CD4-positive, alpha-beta T cell treated with Interleukin-17A for 4 hours (primary cell): ENCODE results near the gene TRMT61A.

Source experiments
- DNase-seq: peaks from one replicate; pipeline ENCODE4 v3.0.0-alpha.2; 2020; ENCODE audit warnings: mixed read lengths

TRMT61A gene

DNA sequence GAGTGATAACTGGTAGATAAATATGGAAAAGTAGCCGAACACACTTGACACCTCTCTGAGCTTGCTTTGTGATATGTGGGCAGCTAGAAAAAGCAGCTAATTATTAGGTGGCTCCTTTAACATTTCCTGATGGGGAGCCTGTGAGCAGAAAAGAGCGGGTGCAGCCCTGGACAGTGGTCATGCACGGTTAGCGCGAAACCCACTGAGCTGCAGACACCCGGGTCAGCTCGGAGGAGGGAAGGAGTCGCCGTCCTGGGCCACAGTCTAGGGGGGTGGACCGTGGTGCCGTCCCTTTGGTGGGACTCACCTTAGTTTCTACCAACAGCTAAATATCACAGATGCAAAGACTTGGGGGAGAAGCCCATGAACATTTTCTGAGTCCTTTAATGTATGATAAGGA, 40.4 kb downstream of the TRMT61A start:
- DNase-seq: no peak

GRCh38 chr14:103574104-103574503, 45.1 kb downstream of the TRMT61A start:
- no peak for DNase-seq

- DNase-seq: no peak
These were observed 45.8 kb downstream of the TRMT61A start for GRCh38 chr14:103574707-103575285.

DNA sequence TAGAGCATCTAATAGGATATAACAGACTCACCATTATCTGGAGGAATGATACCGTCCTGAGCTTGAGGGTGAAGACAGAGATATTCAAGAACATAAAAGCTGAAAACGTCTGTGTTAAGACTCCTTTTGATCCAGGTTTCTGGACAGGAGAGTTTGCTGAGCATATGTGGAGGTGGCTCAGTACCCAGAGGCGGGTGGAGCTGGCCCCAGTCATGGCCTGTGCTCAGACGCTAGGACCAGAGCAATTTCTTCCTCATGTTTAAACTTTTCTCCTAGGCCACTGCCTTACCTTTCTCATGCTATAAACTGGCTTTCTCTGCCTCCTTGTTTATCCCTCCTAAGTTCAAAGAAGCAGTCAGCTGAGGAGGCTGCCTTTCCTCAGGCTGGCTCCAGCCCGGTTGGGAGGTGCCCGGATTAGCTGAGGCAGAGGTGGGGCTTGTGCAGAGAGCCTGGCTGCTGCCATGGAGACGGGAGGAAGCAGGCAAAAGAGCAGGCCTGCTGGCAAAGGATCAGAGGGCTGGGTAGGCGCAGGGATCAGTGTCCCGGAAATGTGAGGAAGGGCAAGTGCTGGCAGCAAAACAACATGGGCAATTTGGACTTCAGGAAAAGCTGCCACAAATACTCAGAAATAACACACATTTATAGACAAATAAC, 47.5 kb downstream of the TRMT61A start:
- no peak for DNase-seq

DNA sequence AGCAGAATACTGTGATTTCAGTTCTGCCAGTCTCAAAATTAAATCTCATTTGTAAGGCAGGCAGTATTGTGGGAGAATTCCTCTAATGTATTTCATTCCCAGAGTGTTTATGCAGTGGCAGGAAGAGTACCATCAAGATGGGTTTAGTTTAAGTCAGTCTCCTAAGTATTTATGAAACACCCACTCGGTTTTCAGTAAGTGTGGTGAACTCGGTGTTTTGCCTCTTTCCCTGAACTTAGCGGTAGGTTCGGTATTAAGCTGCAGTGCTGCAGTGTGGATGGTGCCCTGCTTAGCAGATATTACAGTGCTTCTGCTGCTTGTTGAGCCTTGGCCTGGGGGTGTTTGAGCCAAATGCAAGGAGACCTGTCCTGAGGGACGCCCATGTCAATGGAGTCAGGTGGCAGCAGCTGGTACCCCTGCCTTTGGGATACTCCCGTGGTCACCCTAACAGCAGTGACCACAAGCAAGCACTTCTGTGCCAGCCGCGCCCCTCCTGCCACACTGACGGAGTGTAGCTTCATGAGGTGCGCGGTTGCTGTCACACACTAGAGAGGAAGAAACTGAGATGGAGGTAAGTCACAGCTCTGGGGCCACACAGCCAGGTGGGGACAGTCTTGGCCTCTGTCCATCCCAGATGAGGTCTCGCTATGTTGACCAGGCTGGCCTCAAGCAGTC, 49.5 kb downstream of the TRMT61A start:
- no peak for DNase-seq

DNA sequence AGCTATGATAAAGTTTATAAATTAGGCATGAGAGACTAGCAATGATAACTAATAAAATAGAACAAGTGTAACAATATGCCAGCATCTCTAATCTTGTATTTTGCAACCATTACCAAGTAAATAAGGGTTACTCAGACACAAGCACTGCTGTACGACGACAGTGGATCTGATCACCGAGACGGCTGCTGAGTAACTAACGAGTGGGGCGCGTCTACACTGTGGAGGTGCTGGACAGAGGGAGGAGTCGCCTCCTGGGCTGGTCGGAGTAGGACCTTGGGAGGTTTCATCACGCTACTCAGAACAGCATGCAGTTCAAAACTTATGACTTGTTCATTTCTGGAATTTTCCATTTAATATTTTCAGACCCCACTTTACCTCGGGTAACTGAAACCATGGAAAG, 52.2 kb downstream of the TRMT61A start:
- no peak for DNase-seq

DNA sequence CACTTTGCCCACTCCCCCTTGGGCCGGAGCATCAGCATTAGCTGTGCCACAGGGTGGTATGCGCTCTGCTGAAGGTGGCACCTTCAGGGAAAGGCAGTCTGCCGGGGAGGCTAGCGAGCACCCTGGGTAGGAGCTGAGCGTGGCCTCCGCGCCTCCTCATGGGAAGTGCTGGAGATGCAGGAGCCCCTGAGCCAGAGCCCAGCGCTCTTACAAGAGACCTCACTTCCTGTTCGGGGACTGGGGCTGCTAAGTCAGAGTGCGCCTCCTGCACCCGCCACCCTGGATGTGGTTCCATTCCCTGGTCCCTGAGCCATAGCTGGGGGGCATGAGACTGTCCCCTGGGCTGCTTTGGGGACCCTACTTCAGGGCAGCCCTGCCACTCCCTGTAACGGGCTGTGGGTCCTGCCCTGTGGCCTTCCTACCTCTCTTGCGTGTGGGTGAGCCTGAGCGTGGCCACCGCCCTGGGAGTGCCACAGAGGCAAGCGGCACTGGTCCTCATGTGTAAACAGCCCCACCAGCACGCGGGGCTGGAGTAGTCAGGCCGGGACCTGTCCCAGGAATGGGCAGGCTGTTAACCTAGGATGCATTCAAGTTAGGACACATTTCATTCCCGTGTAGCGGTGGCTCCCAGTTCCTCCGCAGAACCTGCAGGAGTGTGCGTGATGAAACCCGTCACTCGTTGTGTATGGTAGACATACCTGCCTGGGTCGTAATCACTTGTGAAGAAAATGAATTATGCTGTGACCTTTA, 53.1 kb downstream of the TRMT61A start:
- no peak for DNase-seq

- DNase-seq: no peak
These were observed 55.4 kb downstream of the TRMT61A start for GRCh38 chr14:103584326-103584915.
